Pancreas (tissue), 10 donors: Measurements from ENCODE around the gene ADAM33. TPM values are rescaled to one million over a fixed set of nuclear protein-coding genes. Genes with fewer than 3 reads are reported as not detected.

Experiments
- ATAC-seq, 4 donors: fragments of 200-7000 bp; cut with Tn5 transposase; one replicate each; pipeline versions ENCODE4 v1.8.0 to v1.9.1; 2020; ENCODE audit warnings: mild to moderate bottlenecking in 4 of 4, moderate library complexity in 4 of 4
- DNase-seq, 6 donors: peaks; one replicate each; pipeline ENCODE4 v3.0.0-alpha.2; 2020
- FAIRE-seq: peaks from 2 replicates; lab custom pipeline; 2012; peaks lifted over from hg19 to GRCh38; lab: Jason Lieb, UNC
- H3K27ac ChIP-seq, 4 donors: fragments of 200-600 bp; sonication (generic); 1 replicate in 3 of 4; 2 replicates in 1 of 4; pipeline versions ENCODE4 v1.5.0 to v1.8.0; 2020
- H3K27me3 ChIP-seq, 4 donors: fragments of 200-600 bp; one replicate each; pipeline ENCODE4 v1.8.0; 2021
- H3K36me3 ChIP-seq, 3 donors: fragments of 200-600 bp; sonication (generic) in 1 of 3; one replicate each; pipeline versions ENCODE4 v1.5.0 to v1.8.0; 2020 to 2021
- H3K4me1 ChIP-seq, 3 donors: fragments of 200-600 bp; one replicate each; pipeline ENCODE4 v1.8.0; 2021
- H3K4me3 ChIP-seq, 4 donors: fragments of 200-600 bp; sonication (generic) in 2 of 4; one replicate each; pipeline versions ENCODE4 v1.5.0 to v1.8.0; 2020 to 2021
- H3K9me3 ChIP-seq, 4 donors: fragments of 200-600 bp; one replicate each; pipeline ENCODE4 v1.8.0; 2021
- WGBS, 2 donors: extraction: QIAGEN DNeasy Blood & Tissue Kit; methylation state at CpG; one replicate each; pipeline ENCODE4 v1.1.7; 2013; 5-methylcytosine and 5-hydroxymethylcytosine counted together
- intact Hi-C, 3 donors: fragments of 100-400 bp; cut with DNase I; formaldehyde crosslinking; loops; one replicate each; pipeline versions ENCODE4 v1.11.1 to v1.14.2; 2022
- polyA plus RNA-seq, 2 donors: library from polyadenylated mRNA; stranded (reverse); fragments of 200-250 nt; gene quantifications; one replicate each; pipeline ENCODE4 v1.2.3, GENCODE V29; 2013
- total RNA-seq, 6 donors: library from RNA; stranded (reverse); fragmentation: NEBNext Ultra II Directional in 4 of 6; extraction: Animal tissue kit (Norgen Biotek cat#: 25700) in 4 of 6; gene quantifications; one replicate each; pipeline versions ENCODE4 v1.2.1 to v1.2.4, GENCODE V29; 2021 to 2023
- TF ChIP-seq, protein P1 (sequence below), 4 donors: fragments of 200-600 bp; sonication (generic) in 3 of 4; IDR thresholded peaks; one replicate each; pipeline versions ENCODE4 v1.5.0 to v1.8.0; 2021; ENCODE audit warnings: antibody characterized with exemption in 4 of 4
- donor health status: healthy with polysubstance abuse.
- donor health status: DM: no; HTN: no; CAD: no; lungs with moderate emphysema.
- donor health status: DM: no; HTN: no; CAD: no.
- donor health status: control.
- donor health status: control.
- donor health status: Bipolar disorder and iron deficiency.
- donor health status: DM: yes; HTN: yes; CAD: no.
- donor health status: DM: no; HTN: no; CAD: no.
- donor health status: DM: no; HTN: no; CAD: no.
- donor health status: DM: yes; HTN: yes; CAD: no.

The ADAM33 gene
- total and polyA plus RNA-seq, 8 donors: 0.67 to 20.9 (median 3.1) TPM

DNA sequence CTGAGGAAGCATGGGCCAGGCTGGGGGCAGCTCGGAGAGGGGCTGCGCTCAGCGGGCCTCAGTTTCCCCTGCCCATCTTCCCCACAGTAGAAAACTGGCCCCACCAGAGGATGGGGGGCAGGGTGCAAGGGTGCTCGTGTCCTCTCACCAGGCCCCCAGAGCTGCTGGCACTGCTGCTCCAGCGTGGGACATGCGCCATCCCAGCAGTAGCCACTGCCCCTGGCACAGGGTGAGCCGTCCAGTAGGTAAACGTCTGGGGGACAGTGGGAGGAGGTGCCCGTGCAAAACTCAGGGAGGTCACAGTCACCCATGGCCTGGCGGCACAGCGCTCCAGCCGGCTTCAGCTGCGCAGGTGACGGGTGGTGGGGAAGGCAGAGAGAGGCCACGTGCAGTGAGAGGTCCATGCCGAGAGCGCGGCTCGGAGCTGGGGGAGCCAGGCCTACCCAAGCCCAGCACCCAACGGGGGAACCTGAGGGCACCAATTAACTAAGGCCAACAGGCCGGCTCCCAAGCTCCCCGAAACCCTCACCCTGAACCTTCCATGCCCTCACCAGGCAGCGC is 9.7 kb downstream of the ADAM33 start:
- no peak for DNase-seq
- Histone ChIP-seq H3K27me3 (peaks cover 0 to 27% (median 8%) of the 10 kb centered on the region in 4 donors), H3K4me3 (peak overlapping the region in 1 of 4 donors; percentile 36), H3K4me1 (no peaks in the 10 kb centered on the region), H3K27ac (no peak overlapping the region), H3K36me3 (no peaks in the 10 kb centered on the region), H3K9me3 (no peaks in the 10 kb centered on the region)
- 26 to 30% methylated on average over 23 of the region's 23 CpGs for WGBS, 2 donors
- TF ChIP-seq, protein P1, sequence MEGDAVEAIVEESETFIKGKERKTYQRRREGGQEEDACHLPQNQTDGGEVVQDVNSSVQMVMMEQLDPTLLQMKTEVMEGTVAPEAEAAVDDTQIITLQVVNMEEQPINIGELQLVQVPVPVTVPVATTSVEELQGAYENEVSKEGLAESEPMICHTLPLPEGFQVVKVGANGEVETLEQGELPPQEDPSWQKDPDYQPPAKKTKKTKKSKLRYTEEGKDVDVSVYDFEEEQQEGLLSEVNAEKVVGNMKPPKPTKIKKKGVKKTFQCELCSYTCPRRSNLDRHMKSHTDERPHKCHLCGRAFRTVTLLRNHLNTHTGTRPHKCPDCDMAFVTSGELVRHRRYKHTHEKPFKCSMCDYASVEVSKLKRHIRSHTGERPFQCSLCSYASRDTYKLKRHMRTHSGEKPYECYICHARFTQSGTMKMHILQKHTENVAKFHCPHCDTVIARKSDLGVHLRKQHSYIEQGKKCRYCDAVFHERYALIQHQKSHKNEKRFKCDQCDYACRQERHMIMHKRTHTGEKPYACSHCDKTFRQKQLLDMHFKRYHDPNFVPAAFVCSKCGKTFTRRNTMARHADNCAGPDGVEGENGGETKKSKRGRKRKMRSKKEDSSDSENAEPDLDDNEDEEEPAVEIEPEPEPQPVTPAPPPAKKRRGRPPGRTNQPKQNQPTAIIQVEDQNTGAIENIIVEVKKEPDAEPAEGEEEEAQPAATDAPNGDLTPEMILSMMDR (IDR thresholded peaks at IDR 0.05): no peak
- intact Hi-C loops: loop anchor here in 1 of 3 donors (10.0 kb wide), 2 partner anchors 183 to 413 kb away; no protein-coding TSS in a partner anchor
- no peak for FAIRE-seq
- no peak for ATAC-seq

DNA sequence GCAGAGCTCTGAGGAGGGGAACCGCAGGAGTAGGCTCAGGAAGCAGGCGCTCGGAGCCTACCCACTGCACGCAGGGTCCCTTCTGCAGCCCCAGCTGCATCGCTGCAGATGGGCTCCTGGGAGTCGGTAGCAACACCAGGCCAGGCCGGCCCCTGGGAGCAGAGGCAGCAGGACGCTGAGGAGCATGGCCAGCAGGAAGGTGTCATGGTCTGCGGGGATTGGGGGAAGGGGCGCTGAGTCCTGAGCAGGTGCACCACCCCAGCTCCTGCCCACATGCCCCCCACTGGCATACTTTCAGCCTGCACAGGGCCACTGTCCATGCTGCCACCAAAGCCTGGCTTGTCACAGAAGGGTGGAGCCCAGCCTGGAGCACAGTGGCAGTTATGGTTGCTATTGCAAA is 10.9 kb downstream of the ADAM33 start:
- no peak for DNase-seq
- Histone ChIP-seq H3K27me3 (peaks cover 0 to 23% (median 8%) of the 10 kb centered on the region in 4 donors), H3K9me3 (no peaks in the 10 kb centered on the region), H3K36me3 (no peaks in the 10 kb centered on the region), H3K4me3 (no peak overlapping the region), H3K27ac (no peak overlapping the region), H3K4me1 (no peaks in the 10 kb centered on the region)
- no peak for FAIRE-seq
- ATAC-seq: no peak
- WGBS, 2 donors: 75 to 83% methylated on average over 10 of the region's 10 CpGs
- intact Hi-C loops: loop anchor here in 1 of 3 donors (10.0 kb wide), 2 partner anchors 184 to 414 kb away; no protein-coding TSS in a partner anchor
- TF ChIP-seq, protein P1 (IDR thresholded peaks at IDR 0.05): no peak

GRCh38 chr20:3670511-3670910 is 11.3 kb downstream of the ADAM33 start:
- H3K4me3 ChIP-seq: no peak overlapping the region
- H3K27ac ChIP-seq: no peak overlapping the region
- no peaks in the 10 kb centered on the region for H3K4me1 ChIP-seq
- FAIRE-seq: no peak
- H3K27me3 ChIP-seq: peaks cover 0 to 22% (median 8%) of the 10 kb centered on the region in 4 donors
- TF ChIP-seq, protein P1 (IDR thresholded peaks at IDR 0.05): no peak
- intact Hi-C loops: loop anchor here in 1 of 3 donors (10.0 kb wide), 2 partner anchors 184 to 414 kb away; no protein-coding TSS in a partner anchor
- DNase-seq: no peak
- ATAC-seq: no peak
- 52 to 66% methylated on average over 6 of the region's 6 CpGs for WGBS, 2 donors
- H3K9me3 ChIP-seq: no peaks in the 10 kb centered on the region
- no peaks in the 10 kb centered on the region for H3K36me3 ChIP-seq

- Histone ChIP-seq H3K9me3 (no peaks in the 10 kb centered on the region), H3K36me3 (no peaks in the 10 kb centered on the region), H3K27me3 (peaks cover 0 to 18% (median 8%) of the 10 kb centered on the region in 4 donors), H3K4me1 (no peaks in the 10 kb centered on the region), H3K27ac (no peak overlapping the region), H3K4me3 (no peak overlapping the region)
- intact Hi-C loops: loop anchor here in 1 of 3 donors (10.0 kb wide), 2 partner anchors 185 to 415 kb away; no protein-coding TSS in a partner anchor
- TF ChIP-seq, protein P1 (IDR thresholded peaks at IDR 0.05): no peak
- FAIRE-seq (no peak), ATAC-seq (no peak), DNase-seq (no peak)
- WGBS, 2 donors: 74 to 78% methylated on average over 13 of the region's 13 CpGs
Observed at GRCh38 chr20:3669710-3670367, 12.0 kb downstream of the ADAM33 start.
